GM12878 (cell line): ENCODE data around the gene HSD11B1L.

Source experiments
- ATF2 ChIP-seq: IDR thresholded peaks from 2 replicates; pipeline ENCODE4 v1.6.1; 2012; ENCODE audit warnings: low read length, inconsistent platforms
- ATF7 ChIP-seq: fragments of 450-650 bp; IDR thresholded peaks from 2 replicates; pipeline ENCODE4 v1.6.1; 2016; ENCODE audit warnings: low read depth, mild to moderate bottlenecking
- BHLHE40 ChIP-seq, 2 experiments: fragments of 450-650 bp in 1 of 2; IDR thresholded peaks; 2 replicates each; pipeline ENCODE4 v1.6.1; 2011 to 2017; ENCODE audit warnings: low read depth in 2 of 2, borderline replicate concordance in 1 of 2, improper control_type of control experiment in 1 of 2, low read length in 1 of 2, mild to moderate bottlenecking in 1 of 2
- CHD1 ChIP-seq: IDR thresholded peaks from 2 replicates; pipeline ENCODE4 v1.6.1; 2012; ENCODE audit warnings: low read depth, low read length, improper control_type of control experiment
- CTCF ChIP-seq, 3 experiments: IDR thresholded peaks in 2 of 3; conservative IDR thresholded peaks in 1 of 3; 2 replicates each; pipeline ENCODE4 v1.5.1; 2011; ENCODE audit warnings: low read depth in 3 of 3, low read length in 3 of 3, mild to moderate bottlenecking in 3 of 3, control low read depth in 2 of 3, moderate library complexity in 2 of 3, inconsistent platforms in 1 of 3, mixed read lengths in 1 of 3; ENCODE audit not compliant: control insufficient read depth in 2 of 3, insufficient read depth in 1 of 3; ENCODE audit errors: extremely low read depth in 1 of 3
- EZH2 ChIP-seq: IDR thresholded peaks from 2 replicates; pipeline ENCODE4 v1.6.1; 2012; ENCODE audit warnings: low read depth, mild to moderate bottlenecking, control low read depth, inconsistent platforms, low read length, borderline replicate concordance; ENCODE audit not compliant: control insufficient read depth
- IRF3 ChIP-seq: fragments of 450-650 bp; IDR thresholded peaks from 2 replicates; pipeline ENCODE4 v1.6.1; 2014; ENCODE audit warnings: mild to moderate bottlenecking
- MXI1 ChIP-seq: fragments of 150-350 bp; IDR thresholded peaks from 2 replicates; pipeline ENCODE4 v1.6.1; 2011; ENCODE audit warnings: low read depth, mild to moderate bottlenecking, inconsistent platforms, low read length, improper control_type of control experiment
- NFIC ChIP-seq: IDR thresholded peaks from 2 replicates; pipeline ENCODE4 v1.6.1; 2012; ENCODE audit warnings: low read depth, mild to moderate bottlenecking, inconsistent platforms, low read length, moderate library complexity
- SPI1 ChIP-seq: IDR thresholded peaks from 2 replicates; pipeline ENCODE4 v1.6.1; 2011; ENCODE audit warnings: low read depth, mild to moderate bottlenecking, low read length, moderate library complexity, borderline replicate concordance; ENCODE audit not compliant: insufficient read depth
- STAT1 ChIP-seq: fragments of 450-650 bp; conservative IDR thresholded peaks from 2 replicates; pipeline ENCODE4 v1.6.1; 2014; ENCODE audit warnings: antibody characterized with exemption, mild to moderate bottlenecking
- ZBTB11 ChIP-seq: fragments of 450-650 bp; formaldehyde crosslinking; IDR thresholded peaks from 2 replicates; pipeline ENCODE4 v1.5.0; 2022; ENCODE audit warnings: mild to moderate bottlenecking, missing genetic modification characterization
- ZBTB4 ChIP-seq: fragments of 450-650 bp; formaldehyde crosslinking; IDR thresholded peaks from 2 replicates; pipeline ENCODE4 v1.4.0; 2022; ENCODE audit warnings: mild to moderate bottlenecking, moderate library complexity
- ZNF24 ChIP-seq: fragments of 450-650 bp; IDR thresholded peaks from 2 replicates; pipeline ENCODE4 v1.6.1; 2017; ENCODE audit warnings: antibody characterized with exemption, mild to moderate bottlenecking

- TF ChIP-seq CTCF (IDR thresholded peaks at IDR 0.05 in 2 of 3, conservative IDR thresholded peaks at IDR 0.05 in 1 of 3; ENCODE audit: control insufficient read depth in 2 of 3, extremely low read depth in 1 of 3, insufficient read depth in 1 of 3, low read depth in 3 of 3, low read length in 3 of 3) (no peak), ZNF24 (no peak), SPI1 (no peak), MXI1 (peak; percentile 68), CHD1 (no peak), NFIC (no peak), ATF7 (peak; percentile 25; the same call in 1 of the 2 replicates), EZH2 (no peak), BHLHE40 (IDR thresholded peaks at IDR 0.05; ENCODE audit: borderline replicate concordance in 1 of 2, low read depth in 2 of 2, low read length in 1 of 2) (peak; percentile 82 to 97), ZBTB11 (CRISPR knock-in tag) (peak; percentile 47; the same call in 1 of the 2 replicates), ATF2 (no peak), IRF3 (no peak), STAT1 (peak; percentile 51; the same call in 1 of the 2 replicates), ZBTB4 (CRISPR knock-in tag) (no peak)
These were observed at the start of gene HSD11B1L, which contains the start of gene MICOS13 for GRCh38 chr19:5680437-5681368.
